Nephron progenitor cell (in vitro differentiated cells): ENCODE data around the gene CALD1.

ENCODE experiments used
- DNase-seq: peaks from one replicate; pipeline ENCODE4 v3.0.0; 2021
- H3K27ac Mint-ChIP-seq: 2 replicates; pipeline ENCODE4 v1.8.0; 2021; ENCODE audit warnings: mild to moderate bottlenecking, moderate library complexity, mixed read lengths
- H3K27me3 Mint-ChIP-seq: 2 replicates; pipeline ENCODE4 v1.8.0; 2021; ENCODE audit warnings: mild to moderate bottlenecking, low read depth, mixed read lengths; ENCODE audit not compliant: poor library complexity
- H3K36me3 Mint-ChIP-seq: 2 replicates; pipeline ENCODE4 v1.8.0; 2021; ENCODE audit warnings: low read depth, mixed read lengths
- H3K4me1 Mint-ChIP-seq: 2 replicates; pipeline ENCODE4 v1.8.0; 2021; ENCODE audit warnings: mixed read lengths
- H3K4me3 Mint-ChIP-seq: 2 replicates; pipeline ENCODE4 v1.8.0; 2021; ENCODE audit warnings: mild to moderate bottlenecking, moderate library complexity, mixed read lengths
- H3K9me3 Mint-ChIP-seq: 2 replicates; pipeline ENCODE4 v1.8.0; 2021; ENCODE audit warnings: mild to moderate bottlenecking, moderate library complexity, mixed read lengths
- TF ChIP-seq, protein P1 (sequence below): fragments of 200-600 bp; sonication (generic); IDR thresholded peaks from 2 replicates; pipeline ENCODE4 v1.5.0; 2021; ENCODE audit warnings: antibody characterized with exemption

Gene CALD1

GRCh38 chr7:134825666-134826065 is 46.2 kb downstream of the CALD1 start:
- Mint-ChIP-seq H3K27me3 (no peaks in the 10 kb centered on the region), H3K9me3 (no peaks in the 10 kb centered on the region), H3K4me1 (no peaks in the 10 kb centered on the region), H3K36me3 (peaks cover 4% of the 10 kb centered on the region), H3K27ac (peak overlapping the region; percentile 47), H3K4me3 (no peak overlapping the region)
- no peak for DNase-seq
- TF ChIP-seq, protein P1, sequence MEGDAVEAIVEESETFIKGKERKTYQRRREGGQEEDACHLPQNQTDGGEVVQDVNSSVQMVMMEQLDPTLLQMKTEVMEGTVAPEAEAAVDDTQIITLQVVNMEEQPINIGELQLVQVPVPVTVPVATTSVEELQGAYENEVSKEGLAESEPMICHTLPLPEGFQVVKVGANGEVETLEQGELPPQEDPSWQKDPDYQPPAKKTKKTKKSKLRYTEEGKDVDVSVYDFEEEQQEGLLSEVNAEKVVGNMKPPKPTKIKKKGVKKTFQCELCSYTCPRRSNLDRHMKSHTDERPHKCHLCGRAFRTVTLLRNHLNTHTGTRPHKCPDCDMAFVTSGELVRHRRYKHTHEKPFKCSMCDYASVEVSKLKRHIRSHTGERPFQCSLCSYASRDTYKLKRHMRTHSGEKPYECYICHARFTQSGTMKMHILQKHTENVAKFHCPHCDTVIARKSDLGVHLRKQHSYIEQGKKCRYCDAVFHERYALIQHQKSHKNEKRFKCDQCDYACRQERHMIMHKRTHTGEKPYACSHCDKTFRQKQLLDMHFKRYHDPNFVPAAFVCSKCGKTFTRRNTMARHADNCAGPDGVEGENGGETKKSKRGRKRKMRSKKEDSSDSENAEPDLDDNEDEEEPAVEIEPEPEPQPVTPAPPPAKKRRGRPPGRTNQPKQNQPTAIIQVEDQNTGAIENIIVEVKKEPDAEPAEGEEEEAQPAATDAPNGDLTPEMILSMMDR, result no peak

DNA sequence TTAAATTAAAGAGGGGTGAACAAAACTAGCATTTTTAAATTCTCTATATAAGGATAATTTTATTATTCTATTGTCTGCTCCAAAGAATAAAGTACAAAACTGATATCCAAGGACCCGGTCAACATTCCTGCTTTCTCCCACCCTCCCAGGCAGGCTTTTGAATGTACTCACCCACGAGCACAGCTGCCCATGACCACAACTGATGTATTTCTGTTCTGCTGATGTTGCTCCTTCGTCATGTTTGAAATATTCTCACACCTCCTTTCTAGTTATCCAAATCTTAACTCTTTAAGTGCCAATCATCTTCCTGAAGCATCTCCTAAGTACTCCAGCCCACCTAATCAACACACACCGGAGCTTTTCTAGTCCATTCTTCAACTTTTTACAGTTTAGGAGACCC is 46.7 kb downstream of the CALD1 start:
- TF ChIP-seq, protein P1, result no peak
- Mint-ChIP-seq H3K27ac (peak overlapping the region; percentile 47), H3K27me3 (no peaks in the 10 kb centered on the region), H3K4me1 (no peaks in the 10 kb centered on the region), H3K36me3 (peaks cover 4% of the 10 kb centered on the region), H3K4me3 (no peak overlapping the region), H3K9me3 (no peaks in the 10 kb centered on the region)
- no peak for DNase-seq

DNA sequence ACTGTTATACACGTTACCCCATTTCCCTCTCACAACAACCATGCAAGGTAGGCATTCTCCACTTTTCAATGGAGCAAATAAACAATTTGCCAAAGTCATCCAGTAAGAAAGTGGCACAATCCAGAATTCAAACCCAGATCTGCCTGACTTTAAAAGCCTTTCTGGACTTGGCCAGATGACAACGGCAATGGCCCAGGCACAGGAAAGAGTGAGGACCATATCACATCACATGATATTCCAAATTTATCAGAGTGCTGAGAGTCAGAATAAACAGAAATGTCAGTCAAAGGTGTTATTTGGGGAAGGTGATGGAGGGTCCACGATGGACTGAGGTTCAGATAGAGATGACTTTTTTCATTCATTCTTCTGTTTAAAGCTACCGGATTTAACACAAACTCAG is 48.0 kb downstream of the CALD1 start:
- no peak overlapping the region for H3K4me3 Mint-ChIP-seq
- H3K27ac Mint-ChIP-seq, result no peak overlapping the region
- no peak for DNase-seq
- H3K9me3 Mint-ChIP-seq, result no peaks in the 10 kb centered on the region
- no peaks in the 10 kb centered on the region for H3K36me3 Mint-ChIP-seq
- H3K27me3 Mint-ChIP-seq, result no peaks in the 10 kb centered on the region
- H3K4me1 Mint-ChIP-seq, result no peaks in the 10 kb centered on the region
- TF ChIP-seq, protein P1, result no peak

DNA sequence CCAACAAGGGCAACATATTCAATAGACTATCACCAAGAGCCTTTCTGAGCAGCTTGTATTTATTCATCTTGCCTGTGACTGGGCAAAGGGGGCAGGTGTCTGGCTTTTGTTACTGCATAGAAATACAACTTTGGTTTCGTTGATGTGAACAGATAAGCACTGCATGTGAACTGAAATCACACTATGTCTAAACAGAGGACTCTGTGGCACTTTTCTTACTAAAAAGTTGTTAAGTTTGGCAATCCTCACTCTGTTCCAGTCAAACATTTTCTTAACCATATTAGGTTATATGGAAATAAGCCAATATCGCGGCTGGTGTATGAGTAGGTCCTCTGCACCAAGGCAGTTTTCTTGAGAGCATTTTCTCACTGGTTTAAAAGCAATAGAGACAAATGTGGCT is 48.5 kb downstream of the CALD1 start:
- TF ChIP-seq, protein P1, result no peak
- H3K27me3 Mint-ChIP-seq, result no peaks in the 10 kb centered on the region
- no peak overlapping the region for H3K27ac Mint-ChIP-seq
- DNase-seq, result no peak
- H3K36me3 Mint-ChIP-seq, result no peaks in the 10 kb centered on the region
- no peaks in the 10 kb centered on the region for H3K4me1 Mint-ChIP-seq
- H3K4me3 Mint-ChIP-seq, result no peak overlapping the region
- H3K9me3 Mint-ChIP-seq, result no peaks in the 10 kb centered on the region

DNA sequence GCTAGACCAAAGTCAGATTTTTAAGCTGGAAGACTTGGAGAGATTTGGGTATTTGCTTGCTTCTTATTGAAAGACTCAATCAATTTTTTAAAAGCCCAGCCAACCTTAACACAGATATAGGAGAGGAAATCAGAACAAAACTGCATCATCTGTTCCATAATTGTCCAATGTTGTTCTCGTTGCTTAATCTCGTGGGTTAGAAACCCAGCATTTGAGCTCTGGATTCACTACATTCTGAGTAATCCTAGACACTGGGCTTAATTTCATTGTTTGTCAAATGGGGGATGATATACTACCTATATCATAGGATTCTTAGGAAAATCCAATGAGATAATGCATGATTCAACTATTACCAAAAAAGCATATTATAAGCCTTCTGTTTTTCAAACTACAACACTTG is 48.9 kb downstream of the CALD1 start:
- Mint-ChIP-seq H3K4me1 (no peaks in the 10 kb centered on the region), H3K27me3 (no peaks in the 10 kb centered on the region), H3K27ac (no peak overlapping the region), H3K9me3 (no peaks in the 10 kb centered on the region), H3K4me3 (no peak overlapping the region), H3K36me3 (no peaks in the 10 kb centered on the region)
- DNase-seq, result no peak
- TF ChIP-seq, protein P1, result no peak

- Mint-ChIP-seq H3K27me3 (no peaks in the 10 kb centered on the region), H3K4me1 (peaks cover 1% of the 10 kb centered on the region), H3K9me3 (no peaks in the 10 kb centered on the region), H3K36me3 (no peaks in the 10 kb centered on the region), H3K4me3 (no peak overlapping the region), H3K27ac (no peak overlapping the region)
- TF ChIP-seq, protein P1, result no peak
- DNase-seq, result no peak
These were observed 50.0 kb downstream of the CALD1 start for GRCh38 chr7:134829380-134829986.
